ENCODE data around the gene C20orf204.

Gene C20orf204

GRCh38 chr20:64039293-64040160, 3.5 kb downstream of the C20orf204 start:
- DNase-seq (ENCODE audit: low read depth), result no peak
- H3K4me3 ChIP-seq (ENCODE audit: low read depth, low read length), result peak overlapping the region; percentile 47
- no peak for TF ChIP-seq CTCF (IDR thresholded peaks at IDR 0.05; ENCODE audit: low read depth, low read length, missing control alignments)

- DNase-seq (ENCODE audit: low read depth), result no peak
- no peak overlapping the region for H3K4me3 ChIP-seq (ENCODE audit: low read depth, low read length)
- no peak for TF ChIP-seq CTCF (IDR thresholded peaks at IDR 0.05; ENCODE audit: low read depth, low read length, missing control alignments)
These were observed 4.5 kb downstream of the C20orf204 start for GRCh38 chr20:64040231-64041039.

- no peak overlapping the region for H3K4me3 ChIP-seq (ENCODE audit: low read depth, low read length)
- DNase-seq (ENCODE audit: low read depth), result no peak
- no peak for TF ChIP-seq CTCF (IDR thresholded peaks at IDR 0.05; ENCODE audit: low read depth, low read length, missing control alignments)
These were observed 5.2 kb downstream of the C20orf204 start for GRCh38 chr20:64041040-64041780.

GRCh38 chr20:64041781-64042053, 5.7 kb downstream of the C20orf204 start:
- peak overlapping the region; percentile 74 for H3K4me3 ChIP-seq (ENCODE audit: low read depth, low read length)
- DNase-seq (ENCODE audit: low read depth), result no peak
- no peak for TF ChIP-seq CTCF (IDR thresholded peaks at IDR 0.05; ENCODE audit: low read depth, low read length, missing control alignments)

- TF ChIP-seq CTCF (IDR thresholded peaks at IDR 0.05; ENCODE audit: low read depth, low read length, missing control alignments), result no peak
- peak overlapping the region; percentile 74 for H3K4me3 ChIP-seq (ENCODE audit: low read depth, low read length)
- DNase-seq (ENCODE audit: low read depth), result no peak
These were observed 6.2 kb downstream of the C20orf204 start for GRCh38 chr20:64042054-64042781.

- TF ChIP-seq CTCF (IDR thresholded peaks at IDR 0.05; ENCODE audit: low read depth, low read length, missing control alignments), result no peak
- no peak for DNase-seq (ENCODE audit: low read depth)
- no peak overlapping the region for H3K4me3 ChIP-seq (ENCODE audit: low read depth, low read length)
These were observed 7.8 kb downstream of the C20orf204 start for GRCh38 chr20:64043768-64044167.
